Measurements from ENCODE around the gene NCK2.

DNA sequence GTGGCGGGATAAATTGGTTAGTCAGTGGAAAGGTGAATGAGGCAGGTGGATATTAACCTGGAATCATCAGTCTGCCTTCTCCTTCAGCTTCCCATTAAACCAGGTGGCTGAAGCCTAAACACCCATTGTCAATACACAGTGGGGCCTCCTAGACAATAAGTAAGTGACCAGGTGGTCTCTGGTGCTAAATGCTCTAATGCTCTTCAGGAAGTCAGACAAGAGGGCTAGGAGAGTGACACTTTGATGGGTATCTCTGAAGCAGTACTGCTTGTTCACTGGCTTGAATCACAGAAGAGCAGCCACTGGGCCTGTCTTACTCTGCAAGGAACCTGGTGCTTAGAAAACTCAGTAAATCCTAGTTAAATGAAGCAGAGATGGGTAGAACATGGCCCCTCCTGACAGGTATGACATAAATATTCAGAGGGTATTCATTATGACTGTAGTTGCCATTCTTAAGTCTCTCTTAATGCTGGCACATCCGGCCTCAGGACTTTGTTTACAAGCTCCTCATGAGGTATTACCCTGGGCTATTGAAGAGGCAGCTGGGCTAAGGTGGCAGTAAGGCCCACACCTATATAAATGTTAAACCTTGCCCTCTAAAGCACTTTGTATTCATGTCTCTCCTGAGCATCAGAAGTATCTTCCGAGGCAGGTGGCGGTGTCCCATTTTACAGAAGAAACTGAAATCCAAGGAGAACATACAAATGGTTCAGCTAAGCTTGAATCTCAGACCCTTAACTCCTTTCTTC lies 104.9 kb downstream of the NCK2 start:
- TF ChIP-seq, protein P1, sequence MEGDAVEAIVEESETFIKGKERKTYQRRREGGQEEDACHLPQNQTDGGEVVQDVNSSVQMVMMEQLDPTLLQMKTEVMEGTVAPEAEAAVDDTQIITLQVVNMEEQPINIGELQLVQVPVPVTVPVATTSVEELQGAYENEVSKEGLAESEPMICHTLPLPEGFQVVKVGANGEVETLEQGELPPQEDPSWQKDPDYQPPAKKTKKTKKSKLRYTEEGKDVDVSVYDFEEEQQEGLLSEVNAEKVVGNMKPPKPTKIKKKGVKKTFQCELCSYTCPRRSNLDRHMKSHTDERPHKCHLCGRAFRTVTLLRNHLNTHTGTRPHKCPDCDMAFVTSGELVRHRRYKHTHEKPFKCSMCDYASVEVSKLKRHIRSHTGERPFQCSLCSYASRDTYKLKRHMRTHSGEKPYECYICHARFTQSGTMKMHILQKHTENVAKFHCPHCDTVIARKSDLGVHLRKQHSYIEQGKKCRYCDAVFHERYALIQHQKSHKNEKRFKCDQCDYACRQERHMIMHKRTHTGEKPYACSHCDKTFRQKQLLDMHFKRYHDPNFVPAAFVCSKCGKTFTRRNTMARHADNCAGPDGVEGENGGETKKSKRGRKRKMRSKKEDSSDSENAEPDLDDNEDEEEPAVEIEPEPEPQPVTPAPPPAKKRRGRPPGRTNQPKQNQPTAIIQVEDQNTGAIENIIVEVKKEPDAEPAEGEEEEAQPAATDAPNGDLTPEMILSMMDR (conservative IDR thresholded peaks at IDR 0.05; ENCODE audit: low read depth, low read length) = no peak
- TF ChIP-seq EZH2 (IDR thresholded peaks at IDR 0.05; ENCODE audit: borderline replicate concordance, low read depth, low read length, poor library complexity, severe bottlenecking) = no peak

All from A673 (cell line).